Measurements from ENCODE around the gene GRIK2. TPM values are rescaled to one million over a fixed set of nuclear protein-coding genes. Genes with fewer than 3 reads are reported as not detected.
"Not testable (repeated sequence)": the region's sequence is repeated elsewhere in the genome, so short reads cannot be mapped to it uniquely, and the experiment has no call there.

Gene GRIK2
- total RNA-seq, 2 experiments from 2014 or later = 0.14 TPM; not detected in 1

- no peaks in the 10 kb centered on the region for H3K36me3 Mint-ChIP-seq
- POLR2A ChIA-PET = no interaction called here
- no peak for ATAC-seq (ENCODE audit: low read depth)
Observed at GRCh38 chr6:101605874-101606273, 212.4 kb downstream of the GRIK2 start.

GRCh38 chr6:101607111-101607690, 213.7 kb downstream of the GRIK2 start:
- POLR2A ChIA-PET = no interaction called here
- Mint-ChIP-seq H3K4me1 (no peaks in the 10 kb centered on the region), H3K9me3 (peaks cover 3% of the 10 kb centered on the region), H3K4me3 (no peak overlapping the region), H3K27me3 (no peaks in the 10 kb centered on the region), H3K27ac (no peak overlapping the region), H3K36me3 (no peaks in the 10 kb centered on the region)
- ATAC-seq (ENCODE audit: low read depth) (no peak), DNase-seq (no peak)

More at GRCh38 chr6:101605874-101606273, 212.4 kb downstream of the GRIK2 start:
- H3K9me3 Mint-ChIP-seq = peaks cover 3% of the 10 kb centered on the region
- H3K27ac Mint-ChIP-seq = no peak overlapping the region
- DNase-seq = no peak
- no peaks in the 10 kb centered on the region for H3K27me3 Mint-ChIP-seq
- H3K4me3 Mint-ChIP-seq = no peak overlapping the region
- H3K4me1 Mint-ChIP-seq = no peaks in the 10 kb centered on the region

GRCh38 chr6:101608703-101609102, 215.2 kb downstream of the GRIK2 start:
- H3K36me3 Mint-ChIP-seq = no peaks in the 10 kb centered on the region

GRCh38 chr6:101613556-101613955, 220.0 kb downstream of the GRIK2 start:
- Mint-ChIP-seq H3K27me3 (no peaks in the 10 kb centered on the region), H3K9me3 (no peaks in the 10 kb centered on the region), H3K4me3 (no peak overlapping the region), H3K36me3 (no peaks in the 10 kb centered on the region), H3K4me1 (no peaks in the 10 kb centered on the region), H3K27ac (no peak overlapping the region)
- ATAC-seq (ENCODE audit: low read depth) (no peak), DNase-seq (no peak)
- POLR2A ChIA-PET = no interaction called here

More at GRCh38 chr6:101608703-101609102, 215.2 kb downstream of the GRIK2 start:
- Mint-ChIP-seq H3K27me3 (no peaks in the 10 kb centered on the region), H3K9me3 (peaks cover 3% of the 10 kb centered on the region), H3K4me3 (no peak overlapping the region), H3K27ac (no peak overlapping the region), H3K4me1 (no peaks in the 10 kb centered on the region)
- DNase-seq (no peak), ATAC-seq (ENCODE audit: low read depth) (no peak)
- POLR2A ChIA-PET = no interaction called here

- H3K27me3 Mint-ChIP-seq = no peaks in the 10 kb centered on the region
- H3K4me3 Mint-ChIP-seq = no peak overlapping the region
- no peak overlapping the region for H3K27ac Mint-ChIP-seq
- no peaks in the 10 kb centered on the region for H3K36me3 Mint-ChIP-seq
- no peaks in the 10 kb centered on the region for H3K4me1 Mint-ChIP-seq
- no peaks in the 10 kb centered on the region for H3K9me3 Mint-ChIP-seq
- POLR2A ChIA-PET = no interaction called here
- ATAC-seq (ENCODE audit: low read depth) (no peak), DNase-seq (no peak)
Observed at GRCh38 chr6:101614774-101615173, 221.3 kb downstream of the GRIK2 start.

GRCh38 chr6:101626269-101626668, 232.8 kb downstream of the GRIK2 start:
- Mint-ChIP-seq H3K27ac (no peak overlapping the region), H3K36me3 (no peaks in the 10 kb centered on the region), H3K9me3 (no peaks in the 10 kb centered on the region), H3K4me3 (no peak overlapping the region), H3K4me1 (no peaks in the 10 kb centered on the region), H3K27me3 (no peaks in the 10 kb centered on the region)
- POLR2A ChIA-PET = no interaction called here
- ATAC-seq (ENCODE audit: low read depth) = no peak
- no peak for DNase-seq

GRCh38 chr6:101630941-101631340, 237.4 kb downstream of the GRIK2 start:
- no peak for ATAC-seq (ENCODE audit: low read depth)
- Mint-ChIP-seq H3K4me3 (no peak overlapping the region), H3K27me3 (no peaks in the 10 kb centered on the region), H3K27ac (no peak overlapping the region), H3K4me1 (no peaks in the 10 kb centered on the region), H3K36me3 (no peaks in the 10 kb centered on the region), H3K9me3 (no peaks in the 10 kb centered on the region)
- no peak for DNase-seq
- POLR2A ChIA-PET = no interaction called here

- ATAC-seq (ENCODE audit: low read depth) = no peak
- H3K4me1 Mint-ChIP-seq = no peaks in the 10 kb centered on the region
- no peak for DNase-seq
- H3K9me3 Mint-ChIP-seq = peaks cover 2% of the 10 kb centered on the region
- no peaks in the 10 kb centered on the region for H3K27me3 Mint-ChIP-seq
- H3K27ac Mint-ChIP-seq = no peak overlapping the region
- no peaks in the 10 kb centered on the region for H3K36me3 Mint-ChIP-seq
- POLR2A ChIA-PET = no interaction called here
- H3K4me3 Mint-ChIP-seq = no peak overlapping the region
Observed at GRCh38 chr6:101633081-101633480, 239.6 kb downstream of the GRIK2 start.

GRCh38 chr6:101638865-101639264, 245.4 kb downstream of the GRIK2 start:
- H3K36me3 Mint-ChIP-seq; POLR2A ChIA-PET; H3K4me1 Mint-ChIP-seq; H3K27me3 Mint-ChIP-seq; DNase-seq; H3K9me3 Mint-ChIP-seq; H3K4me3 Mint-ChIP-seq; H3K27ac Mint-ChIP-seq; ATAC-seq (ENCODE audit: low read depth): not testable (repeated sequence)

GRCh38 chr6:101640131-101640530, 246.6 kb downstream of the GRIK2 start:
- no peak for ATAC-seq (ENCODE audit: low read depth)
- Mint-ChIP-seq H3K9me3 (peaks cover 2% of the 10 kb centered on the region), H3K27ac (no peak overlapping the region), H3K36me3 (no peaks in the 10 kb centered on the region), H3K27me3 (no peaks in the 10 kb centered on the region), H3K4me1 (no peaks in the 10 kb centered on the region), H3K4me3 (no peak overlapping the region)
- POLR2A ChIA-PET = no interaction called here
- DNase-seq = no peak

GRCh38 chr6:101645770-101646169, 252.3 kb downstream of the GRIK2 start:
- ATAC-seq (ENCODE audit: low read depth) (no peak), DNase-seq (no peak)
- no peaks in the 10 kb centered on the region for H3K27me3 Mint-ChIP-seq
- POLR2A ChIA-PET = no interaction called here
- H3K4me1 Mint-ChIP-seq = no peaks in the 10 kb centered on the region
- no peaks in the 10 kb centered on the region for H3K9me3 Mint-ChIP-seq
- H3K36me3 Mint-ChIP-seq = no peaks in the 10 kb centered on the region
- H3K27ac Mint-ChIP-seq = no peak overlapping the region
- no peak overlapping the region for H3K4me3 Mint-ChIP-seq

- ATAC-seq (ENCODE audit: low read depth) (no peak), DNase-seq (no peak)
- Mint-ChIP-seq H3K36me3 (no peaks in the 10 kb centered on the region), H3K4me1 (no peaks in the 10 kb centered on the region), H3K9me3 (no peaks in the 10 kb centered on the region), H3K27me3 (no peaks in the 10 kb centered on the region), H3K27ac (no peak overlapping the region), H3K4me3 (no peak overlapping the region)
- POLR2A ChIA-PET = no interaction called here
Observed at GRCh38 chr6:101650402-101651100, 257.0 kb downstream of the GRIK2 start.

- no peak for DNase-seq
- no peaks in the 10 kb centered on the region for H3K4me1 Mint-ChIP-seq
- H3K4me3 Mint-ChIP-seq = no peak overlapping the region
- H3K27me3 Mint-ChIP-seq = no peaks in the 10 kb centered on the region
- no peaks in the 10 kb centered on the region for H3K9me3 Mint-ChIP-seq
- no peak overlapping the region for H3K27ac Mint-ChIP-seq
- POLR2A ChIA-PET = no interaction called here
- no peaks in the 10 kb centered on the region for H3K36me3 Mint-ChIP-seq
- no peak for ATAC-seq (ENCODE audit: low read depth)
Observed at GRCh38 chr6:101652079-101652478, 258.6 kb downstream of the GRIK2 start.

GRCh38 chr6:101655109-101655508, 261.6 kb downstream of the GRIK2 start:
- Mint-ChIP-seq H3K27me3 (no peaks in the 10 kb centered on the region), H3K27ac (no peak overlapping the region), H3K9me3 (no peaks in the 10 kb centered on the region), H3K36me3 (no peaks in the 10 kb centered on the region), H3K4me3 (no peak overlapping the region), H3K4me1 (no peaks in the 10 kb centered on the region)
- POLR2A ChIA-PET = no interaction called here
- ATAC-seq (ENCODE audit: low read depth) = no peak
- DNase-seq = no peak
